Mesothelial cell of epicardium (in vitro differentiated cells): ENCODE data around the gene WNT7B. TPM values are rescaled to one million over a fixed set of nuclear protein-coding genes. Genes with fewer than 3 reads are reported as not detected.

Experiments used
- DNase-seq, 2 experiments: peaks; one replicate each; pipeline ENCODE4 v3.0.0; 2021; ENCODE audit warnings: low spot score in 2 of 2; ENCODE audit not compliant: unreplicated experiment in 2 of 2
- H3K27ac Mint-ChIP-seq: 2 replicates; pipeline ENCODE4 v1.8.0; 2021; ENCODE audit warnings: mixed read lengths
- H3K27me3 Mint-ChIP-seq: 2 replicates; pipeline ENCODE4 v1.8.0; 2021; ENCODE audit warnings: low read depth, mixed read lengths
- H3K36me3 Mint-ChIP-seq: 2 replicates; pipeline ENCODE4 v1.8.0; 2021; ENCODE audit warnings: mixed read lengths
- H3K4me1 Mint-ChIP-seq: 2 replicates; pipeline ENCODE4 v1.8.0; 2021; ENCODE audit warnings: mixed read lengths
- H3K4me3 Mint-ChIP-seq: 2 replicates; pipeline ENCODE4 v1.8.0; 2021; ENCODE audit warnings: mild to moderate bottlenecking, moderate library complexity, mixed read lengths
- H3K9me3 Mint-ChIP-seq: 2 replicates; pipeline ENCODE4 v1.8.0; 2021; ENCODE audit warnings: mixed read lengths
- total RNA-seq: library from RNA; stranded (reverse); gene quantifications from 3 replicates; pipeline ENCODE4 v1.2.1, GENCODE V29; 2021
- TF ChIP-seq, protein P1 (sequence below): fragments of 200-600 bp; sonication (generic); IDR thresholded peaks from one replicate; pipeline ENCODE4 v1.5.0; 2021; ENCODE audit warnings: antibody characterized with exemption; ENCODE audit not compliant: unreplicated experiment

Gene WNT7B
- total RNA-seq, 1 donor from 2014 or later: 12.0 TPM

DNA sequence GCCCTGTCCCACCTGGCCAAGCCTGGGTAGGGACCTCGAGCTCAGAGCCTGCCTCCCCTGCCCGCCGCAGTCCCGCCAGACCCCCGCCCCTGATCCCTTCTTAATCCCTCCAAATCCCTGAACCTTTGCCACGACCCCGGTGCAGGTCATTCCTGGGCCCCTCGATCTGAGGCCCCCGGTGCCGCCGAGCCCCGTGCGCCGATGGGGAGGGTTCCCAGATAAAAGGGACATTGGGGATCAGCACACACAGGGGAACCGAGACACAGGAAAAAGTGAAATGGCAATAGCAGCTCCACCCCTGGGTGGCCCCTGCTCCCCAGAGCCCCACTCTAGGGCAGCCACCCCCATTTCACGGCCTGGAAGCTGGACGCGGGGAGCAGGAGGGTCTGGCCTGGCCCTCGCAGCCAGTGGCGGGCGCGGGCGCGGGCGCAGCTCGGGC is 1.3 kb upstream of the WNT7B start:
- Mint-ChIP-seq H3K9me3 (no peaks in the 10 kb centered on the region), H3K4me3 (peak overlapping the region; percentile 69), H3K27me3 (peaks cover 34% of the 10 kb centered on the region), H3K4me1 (peaks cover 20% of the 10 kb centered on the region), H3K27ac (no peak overlapping the region), H3K36me3 (no peaks in the 10 kb centered on the region)
- no peak for DNase-seq
- TF ChIP-seq, protein P1, sequence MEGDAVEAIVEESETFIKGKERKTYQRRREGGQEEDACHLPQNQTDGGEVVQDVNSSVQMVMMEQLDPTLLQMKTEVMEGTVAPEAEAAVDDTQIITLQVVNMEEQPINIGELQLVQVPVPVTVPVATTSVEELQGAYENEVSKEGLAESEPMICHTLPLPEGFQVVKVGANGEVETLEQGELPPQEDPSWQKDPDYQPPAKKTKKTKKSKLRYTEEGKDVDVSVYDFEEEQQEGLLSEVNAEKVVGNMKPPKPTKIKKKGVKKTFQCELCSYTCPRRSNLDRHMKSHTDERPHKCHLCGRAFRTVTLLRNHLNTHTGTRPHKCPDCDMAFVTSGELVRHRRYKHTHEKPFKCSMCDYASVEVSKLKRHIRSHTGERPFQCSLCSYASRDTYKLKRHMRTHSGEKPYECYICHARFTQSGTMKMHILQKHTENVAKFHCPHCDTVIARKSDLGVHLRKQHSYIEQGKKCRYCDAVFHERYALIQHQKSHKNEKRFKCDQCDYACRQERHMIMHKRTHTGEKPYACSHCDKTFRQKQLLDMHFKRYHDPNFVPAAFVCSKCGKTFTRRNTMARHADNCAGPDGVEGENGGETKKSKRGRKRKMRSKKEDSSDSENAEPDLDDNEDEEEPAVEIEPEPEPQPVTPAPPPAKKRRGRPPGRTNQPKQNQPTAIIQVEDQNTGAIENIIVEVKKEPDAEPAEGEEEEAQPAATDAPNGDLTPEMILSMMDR: no peak

DNA sequence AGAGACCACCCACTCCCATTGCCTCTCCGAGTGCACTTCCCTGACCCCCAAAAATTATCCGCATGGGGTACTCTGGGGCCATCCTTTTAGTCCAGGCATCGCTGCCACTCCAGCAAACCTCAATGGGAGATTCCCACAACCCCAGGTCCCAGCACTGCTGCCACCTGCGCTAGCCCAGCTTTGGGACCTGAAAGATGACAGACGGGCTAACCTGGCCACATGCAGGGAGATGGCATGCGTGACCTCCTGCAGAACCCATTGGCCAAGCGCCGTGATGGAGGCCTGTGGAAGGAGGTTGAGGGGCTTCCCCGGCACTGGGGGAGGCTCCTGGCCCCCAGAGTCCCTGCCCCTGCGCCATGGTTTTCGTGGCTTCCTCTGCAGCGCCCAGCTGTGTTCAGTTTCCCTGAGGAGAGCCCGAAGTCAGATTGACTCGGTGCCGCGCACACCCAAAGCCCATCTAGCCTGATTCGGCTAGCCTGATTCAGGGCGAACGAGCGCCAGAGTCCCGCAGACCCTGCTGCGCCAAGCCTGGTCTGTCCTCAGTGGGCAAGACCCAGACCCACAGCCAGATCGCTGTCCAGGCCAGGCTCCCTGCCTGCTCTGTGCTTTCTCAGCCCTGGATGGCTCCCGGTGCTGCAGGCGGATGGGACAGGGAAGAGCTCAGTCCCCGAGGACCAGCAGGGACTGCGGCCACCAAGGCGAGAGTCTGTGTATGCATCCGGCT is 751 bp upstream of the WNT7B start:
- peak overlapping the region; percentile 69 for H3K4me3 Mint-ChIP-seq
- H3K27me3 Mint-ChIP-seq: peaks cover 39% of the 10 kb centered on the region
- no peaks in the 10 kb centered on the region for H3K9me3 Mint-ChIP-seq
- no peaks in the 10 kb centered on the region for H3K36me3 Mint-ChIP-seq
- H3K4me1 Mint-ChIP-seq: peaks cover 21% of the 10 kb centered on the region
- TF ChIP-seq, protein P1: no peak
- no peak for DNase-seq
- H3K27ac Mint-ChIP-seq: no peak overlapping the region

DNA sequence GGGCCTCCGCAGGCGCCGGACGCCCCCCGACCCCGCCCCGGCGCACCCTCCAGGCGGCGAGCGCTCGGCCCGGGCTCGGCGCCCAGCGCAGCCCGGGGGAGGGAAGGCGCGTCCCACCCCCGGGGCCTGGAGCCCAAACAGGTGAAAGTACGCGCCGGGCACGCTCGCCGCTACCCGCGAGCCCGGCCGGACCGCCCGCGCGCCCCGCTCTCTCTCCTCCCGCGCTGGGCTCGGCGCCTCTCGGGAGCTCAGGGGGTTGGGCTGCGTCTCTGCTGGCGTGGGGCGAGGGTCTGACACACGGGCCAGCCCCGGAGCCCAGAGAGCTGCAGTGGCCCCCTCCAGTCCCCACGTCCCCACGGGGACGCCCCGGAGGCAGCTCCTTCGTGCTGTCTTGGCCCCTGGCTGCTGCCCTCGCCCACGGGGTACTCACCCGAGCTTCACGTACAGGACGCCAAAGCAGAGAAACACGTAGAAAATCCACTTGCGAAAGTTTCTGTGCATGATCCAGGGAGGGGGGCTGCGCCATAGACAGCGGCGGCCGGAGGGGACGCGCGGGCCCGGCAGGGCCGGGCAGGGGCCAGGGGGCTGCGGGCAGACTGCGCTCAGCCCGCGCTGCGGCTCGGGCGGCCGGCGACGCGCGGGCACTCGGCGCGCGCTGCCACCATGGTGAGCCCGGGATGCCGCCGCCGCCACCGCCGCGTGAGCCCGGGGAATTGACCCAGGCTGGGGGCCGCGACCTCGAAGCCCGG is 534 bp downstream of the WNT7B start:
- Mint-ChIP-seq H3K9me3 (no peaks in the 10 kb centered on the region), H3K27ac (no peak overlapping the region), H3K4me3 (peak overlapping the region; percentile 66), H3K27me3 (peaks cover 47% of the 10 kb centered on the region), H3K4me1 (peaks cover 21% of the 10 kb centered on the region), H3K36me3 (no peaks in the 10 kb centered on the region)
- TF ChIP-seq, protein P1: no peak
- peak in 1 of 2 experiments; percentile 58 for DNase-seq

DNA sequence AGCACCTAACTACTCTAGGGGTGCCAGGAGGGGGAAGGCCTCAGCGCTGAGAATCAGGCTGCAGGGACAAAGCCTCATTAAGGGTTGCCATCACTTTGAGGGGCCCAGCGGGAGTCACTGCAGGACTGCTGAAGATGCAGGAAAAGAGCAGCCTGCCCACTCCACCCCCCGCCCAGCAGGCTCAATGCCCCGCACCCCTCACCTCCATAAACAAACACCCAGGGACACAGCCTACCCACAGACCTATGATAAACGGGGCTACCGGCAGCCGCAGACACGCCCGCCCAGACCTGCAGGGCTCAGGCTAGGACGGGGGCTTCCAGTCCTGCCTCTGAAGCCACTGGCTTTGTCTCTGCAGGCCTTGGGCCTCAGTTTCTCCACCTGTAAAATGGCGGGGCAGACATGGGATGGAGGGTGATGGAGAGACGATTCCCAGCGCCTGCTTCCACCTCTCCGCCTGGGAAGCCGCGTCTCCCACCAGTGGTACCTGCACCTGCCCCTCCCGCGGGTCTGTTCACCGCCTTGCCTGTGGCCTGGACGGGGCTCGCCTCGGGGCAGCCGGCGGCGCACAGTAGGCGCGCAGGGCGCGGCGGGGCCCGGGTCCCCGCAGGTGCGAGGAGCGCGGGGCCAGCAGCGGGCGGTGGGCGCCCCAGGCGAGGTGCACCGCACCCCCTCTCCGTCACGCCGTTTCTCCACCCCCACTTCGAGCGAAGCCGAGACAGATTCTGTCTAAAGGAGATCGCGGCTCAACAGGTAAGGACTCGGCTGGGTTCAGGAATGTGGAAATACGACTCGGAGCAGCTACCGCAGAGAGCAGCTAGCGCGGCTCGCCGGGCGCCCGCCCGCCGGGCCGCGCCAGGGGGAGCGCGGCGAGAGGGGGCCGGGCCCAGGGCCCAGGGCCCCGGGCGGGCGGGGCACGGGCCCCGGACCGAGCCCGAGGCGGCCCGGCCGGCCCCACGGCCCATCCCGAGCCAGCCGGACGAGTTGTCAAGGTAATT is 1.5 kb downstream of the WNT7B start:
- Mint-ChIP-seq H3K4me1 (peaks cover 23% of the 10 kb centered on the region), H3K27me3 (peaks cover 57% of the 10 kb centered on the region), H3K36me3 (no peaks in the 10 kb centered on the region), H3K9me3 (no peaks in the 10 kb centered on the region), H3K4me3 (peak overlapping the region; percentile 60), H3K27ac (no peak overlapping the region)
- TF ChIP-seq, protein P1: no peak
- no peak for DNase-seq

DNA sequence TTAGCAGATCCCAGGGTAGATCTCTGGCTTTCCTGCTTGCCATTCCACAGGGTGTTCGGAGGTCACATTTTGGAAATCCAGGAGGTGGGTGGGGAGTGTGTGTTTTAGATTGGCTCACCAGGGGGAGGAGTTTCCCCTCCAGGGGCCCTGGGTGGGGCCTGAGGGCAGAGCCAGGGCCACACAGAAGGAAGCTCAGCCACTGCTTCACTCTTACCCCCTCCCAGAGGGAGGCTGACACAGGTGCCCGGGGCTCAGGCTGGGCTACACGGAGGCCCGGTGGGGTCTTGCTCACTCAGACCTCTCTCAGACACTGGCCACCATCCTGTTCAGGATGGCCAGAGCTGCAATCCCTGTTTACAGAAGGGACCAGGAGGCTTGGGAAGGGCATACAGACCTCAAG is 2.5 kb downstream of the WNT7B start:
- no peaks in the 10 kb centered on the region for H3K36me3 Mint-ChIP-seq
- H3K4me1 Mint-ChIP-seq: peaks cover 28% of the 10 kb centered on the region
- H3K9me3 Mint-ChIP-seq: no peaks in the 10 kb centered on the region
- no peak for DNase-seq
- H3K27ac Mint-ChIP-seq: no peak overlapping the region
- peaks cover 66% of the 10 kb centered on the region for H3K27me3 Mint-ChIP-seq
- H3K4me3 Mint-ChIP-seq: peak overlapping the region; percentile 60
- TF ChIP-seq, protein P1: no peak
